ENCODE data around the gene CRB1.
A peak's percentile ranks its signal among the peaks of the same experiment; 100 is the strongest.

The CRB1 gene

DNA sequence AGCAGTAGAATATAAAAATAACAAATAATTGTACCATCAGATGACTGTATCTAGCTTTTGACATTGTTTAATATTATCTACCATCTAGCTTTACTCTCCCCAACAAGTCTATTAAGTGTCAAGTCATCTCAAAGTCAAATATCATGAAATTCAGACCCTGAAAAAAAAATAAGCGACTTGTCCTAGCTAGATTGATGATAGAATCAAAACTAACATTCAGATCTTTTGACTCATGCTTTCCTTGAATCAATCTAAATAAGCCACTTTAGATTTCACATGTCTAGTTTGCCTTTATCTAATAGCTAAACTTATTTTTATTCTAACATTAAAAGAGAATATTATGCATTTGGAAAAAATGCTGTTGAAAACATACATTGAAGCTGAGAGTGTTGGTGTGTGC is 35.4 kb downstream of the CRB1 start:
- DNase-seq (ENCODE audit: low read depth in 2 of 2), result no peak

DNA sequence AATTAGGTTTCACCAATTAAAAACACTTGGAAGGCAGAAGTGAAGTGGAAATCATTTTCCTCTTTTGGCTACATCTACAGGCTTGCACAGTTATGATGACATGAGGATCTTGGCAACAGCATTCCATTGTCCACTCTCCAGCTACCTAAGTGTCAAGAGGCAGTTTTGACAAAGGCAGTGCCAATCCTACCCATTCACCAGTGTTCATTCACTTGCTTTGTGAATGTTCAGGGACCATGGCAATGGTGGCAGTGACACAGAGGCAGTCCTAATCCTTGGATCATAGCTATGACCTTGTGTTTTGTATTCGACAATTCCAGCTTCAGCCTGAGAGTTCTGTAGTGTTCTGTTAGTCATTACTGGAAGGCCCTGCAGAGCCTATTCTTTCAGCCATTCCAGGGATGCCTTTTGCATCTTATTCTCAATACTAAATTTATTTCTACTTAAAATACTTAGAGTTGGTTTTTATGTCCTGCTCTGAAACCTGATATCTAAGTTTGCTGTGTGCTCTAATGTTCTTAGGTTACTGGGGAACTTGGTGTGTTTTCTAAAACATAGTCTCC is 36.7 kb downstream of the CRB1 start:
- peak in 1 of 2 experiments; percentile 5 for DNase-seq (ENCODE audit: low read depth in 2 of 2)

DNA sequence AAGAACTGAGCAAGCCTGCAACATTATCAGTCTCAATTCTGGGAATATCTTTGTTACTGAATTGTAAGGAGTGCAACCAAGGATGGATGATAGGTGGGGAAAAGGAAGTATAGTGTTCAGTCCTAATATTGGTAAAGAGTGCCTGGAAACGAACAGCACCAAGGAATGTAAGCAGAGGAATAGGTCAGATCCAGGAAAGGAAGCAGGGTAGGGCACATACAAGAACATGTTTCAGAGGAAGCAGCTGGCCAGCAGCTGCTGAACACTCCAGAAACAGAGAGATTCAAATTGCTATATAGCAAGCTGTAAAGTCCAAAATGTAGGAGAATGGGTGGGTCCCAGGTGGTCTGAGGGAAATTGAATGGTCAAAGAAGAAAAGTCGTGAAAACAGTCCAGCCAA is 37.9 kb downstream of the CRB1 start:
- DNase-seq (ENCODE audit: low read depth in 2 of 2), result no peak

DNA sequence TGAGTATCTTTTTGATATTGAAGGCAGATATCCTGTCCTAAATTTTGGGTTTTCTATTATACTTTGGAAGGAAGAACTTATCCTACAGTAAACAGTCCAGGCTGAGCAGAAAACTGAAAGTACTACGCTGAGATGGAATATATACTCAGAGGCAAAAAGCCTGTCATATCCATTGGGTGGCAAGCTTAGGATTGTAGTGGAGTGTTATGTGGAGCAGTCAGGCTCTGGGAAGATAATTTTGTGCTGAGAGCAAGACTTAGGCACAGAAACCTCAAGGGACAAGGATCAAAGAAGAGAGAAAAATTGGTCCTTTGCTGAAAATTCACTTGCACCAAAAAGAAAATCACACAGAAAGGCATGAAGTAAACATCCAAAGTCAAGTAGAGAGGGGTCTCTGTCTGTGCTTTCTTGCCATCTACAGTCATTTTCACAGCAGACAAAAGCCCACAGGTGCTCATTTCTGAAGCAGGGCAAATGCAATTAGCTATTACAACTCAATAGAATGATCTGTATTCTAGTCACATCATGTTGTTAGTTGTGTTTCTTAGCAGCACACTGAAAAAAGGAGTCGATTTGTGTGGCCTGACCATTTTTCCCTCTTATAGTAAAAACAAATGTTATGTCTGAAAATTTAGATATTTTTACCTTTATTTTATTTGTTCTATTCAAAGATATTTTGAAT is 38.5 kb downstream of the CRB1 start:
- DNase-seq (ENCODE audit: low read depth in 2 of 2), result no peak

GRCh38 chr1:197307136-197307535 is 39.1 kb downstream of the CRB1 start:
- DNase-seq (ENCODE audit: low read depth in 2 of 2), result no peak

DNA sequence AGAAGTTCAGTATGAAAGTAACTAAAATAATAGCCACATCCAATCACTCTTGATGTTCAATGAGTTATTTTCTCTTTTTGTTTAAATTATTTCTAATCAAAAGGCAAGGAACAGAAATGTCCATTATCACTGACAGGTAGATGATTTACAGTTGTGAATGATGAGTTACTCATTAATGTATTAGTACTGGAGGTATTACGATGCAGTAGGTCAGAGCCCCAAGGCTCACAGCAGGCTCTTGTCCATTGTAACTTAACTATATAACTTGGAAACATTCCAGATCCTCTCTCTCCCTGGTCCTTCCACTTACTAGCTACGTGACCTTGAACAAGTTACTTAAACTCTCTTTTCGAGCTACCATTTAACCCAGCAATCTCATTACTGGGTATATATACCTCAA is 39.5 kb downstream of the CRB1 start:
- DNase-seq (ENCODE audit: low read depth in 2 of 2), result no peak

- DNase-seq (ENCODE audit: low read depth in 2 of 2), result no peak
Measured at GRCh38 chr1:197311081-197311480, 43.0 kb downstream of the CRB1 start.

GRCh38 chr1:197312163-197312562 is 44.1 kb downstream of the CRB1 start:
- no peak for DNase-seq (ENCODE audit: low read depth in 2 of 2)

GRCh38 chr1:197313713-197314112 is 45.7 kb downstream of the CRB1 start:
- DNase-seq (ENCODE audit: low read depth in 2 of 2), result no peak

- DNase-seq (ENCODE audit: low read depth in 2 of 2), result no peak
Measured at GRCh38 chr1:197314682-197315081, 46.6 kb downstream of the CRB1 start.

GRCh38 chr1:197319631-197320030 is 51.6 kb downstream of the CRB1 start:
- DNase-seq (ENCODE audit: low read depth in 2 of 2), result no peak

- peak; percentile 26 to 47 for DNase-seq (ENCODE audit: low read depth in 2 of 2)
Measured at GRCh38 chr1:197320991-197321531, 53.0 kb downstream of the CRB1 start.

- no peak for DNase-seq (ENCODE audit: low read depth in 2 of 2)
Measured at GRCh38 chr1:197321811-197322210, 53.8 kb downstream of the CRB1 start.

DNA sequence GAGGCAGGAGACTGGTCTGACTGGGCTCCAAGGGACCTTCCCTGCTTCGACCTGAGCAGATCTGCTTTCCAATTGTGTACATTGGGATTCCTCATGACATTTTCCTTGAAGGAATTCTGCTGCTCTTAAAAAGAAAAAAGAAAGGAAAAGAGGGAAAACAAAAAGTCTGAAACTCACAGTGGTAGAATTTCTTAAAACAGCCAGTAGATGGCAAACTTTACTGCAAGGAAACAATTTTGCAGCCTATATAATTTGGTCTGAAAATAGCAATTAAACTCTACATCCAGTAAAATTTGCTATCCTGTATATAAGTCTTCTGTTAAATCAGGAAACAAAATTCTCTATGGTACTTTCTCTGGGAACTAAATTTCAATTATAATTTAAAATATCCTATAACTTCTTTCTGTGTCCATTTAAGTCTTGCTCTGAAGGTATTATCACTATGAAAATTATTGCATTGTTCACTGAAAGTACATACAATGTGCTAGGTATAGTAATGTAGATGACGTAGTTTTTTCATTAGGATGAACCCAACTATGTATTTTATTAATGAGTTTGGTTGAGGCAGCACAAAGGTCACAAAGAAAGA is 59.8 kb downstream of the CRB1 start:
- DNase-seq (ENCODE audit: low read depth in 2 of 2), result no peak

GRCh38 chr1:197330213-197330612 is 62.2 kb downstream of the CRB1 start:
- DNase-seq (ENCODE audit: low read depth in 2 of 2), result no peak

GRCh38 chr1:197331565-197331964 is 63.5 kb downstream of the CRB1 start:
- DNase-seq (ENCODE audit: low read depth in 2 of 2), result no peak

GRCh38 chr1:197333041-197333440 is 65.0 kb downstream of the CRB1 start:
- DNase-seq (ENCODE audit: low read depth in 2 of 2), result no peak

DNA sequence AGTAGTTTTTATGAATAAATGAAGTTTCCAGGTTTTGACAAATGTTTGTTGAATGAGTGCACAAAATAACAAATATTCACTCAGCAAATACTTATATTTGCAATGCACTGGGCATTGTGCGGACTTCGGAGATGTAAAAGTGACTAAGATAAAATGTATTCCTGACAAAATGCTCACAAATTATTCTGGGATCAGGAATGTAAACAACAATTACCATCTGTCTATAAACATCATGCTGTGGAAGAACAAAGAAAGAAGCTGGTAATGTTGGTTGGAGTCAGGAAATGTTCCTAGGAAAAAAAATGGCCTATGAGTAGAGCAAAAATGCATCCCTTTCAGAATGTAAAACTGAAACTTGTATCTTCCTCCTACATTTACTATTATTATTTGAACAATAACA is 68.5 kb downstream of the CRB1 start:
- no peak for DNase-seq (ENCODE audit: low read depth in 2 of 2)

DNA sequence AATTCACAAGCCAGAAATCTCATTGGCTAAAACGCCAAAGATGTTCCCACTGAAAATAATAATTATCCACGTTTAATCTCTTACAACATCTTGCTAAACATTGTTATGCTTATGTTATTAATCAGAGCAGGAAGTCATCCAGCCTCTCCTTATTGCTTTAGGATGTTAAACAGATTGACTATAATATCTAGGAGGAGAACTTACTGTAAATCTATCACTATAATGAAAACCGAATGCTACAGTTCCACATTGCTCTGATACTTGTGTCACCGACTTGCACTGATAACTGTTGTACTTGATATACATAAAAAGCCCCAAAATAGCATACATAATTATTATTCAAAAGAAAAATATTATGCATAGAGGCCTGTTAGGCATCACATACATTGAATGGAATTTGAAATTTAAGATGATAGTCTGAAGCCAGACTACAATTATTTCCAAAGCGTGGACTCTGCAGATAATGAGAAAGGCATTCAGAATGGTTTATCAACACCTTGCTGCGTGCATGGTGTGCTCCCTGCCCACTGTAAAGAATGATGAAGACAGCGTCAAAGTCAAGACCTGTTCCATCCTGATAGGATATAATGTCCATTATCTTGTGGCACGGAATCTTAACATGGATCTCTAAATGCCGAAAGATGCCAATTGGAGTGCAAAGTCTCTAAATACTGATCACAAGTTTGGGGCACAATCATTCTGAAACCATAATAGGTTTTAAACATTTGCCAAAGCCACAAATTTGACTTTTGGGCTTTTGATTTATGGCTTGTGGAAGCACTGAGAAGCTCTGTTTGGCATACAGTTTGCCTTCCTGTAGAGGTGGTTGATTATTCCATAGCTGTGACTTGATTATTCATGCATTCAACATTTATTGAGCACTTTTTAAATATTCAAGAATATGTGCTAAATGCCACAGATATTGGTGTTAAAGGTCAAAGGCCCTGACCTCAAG is 71.3 kb downstream of the CRB1 start:
- peak in 1 of 2 experiments; percentile 16 for DNase-seq (ENCODE audit: low read depth in 2 of 2)

DNA sequence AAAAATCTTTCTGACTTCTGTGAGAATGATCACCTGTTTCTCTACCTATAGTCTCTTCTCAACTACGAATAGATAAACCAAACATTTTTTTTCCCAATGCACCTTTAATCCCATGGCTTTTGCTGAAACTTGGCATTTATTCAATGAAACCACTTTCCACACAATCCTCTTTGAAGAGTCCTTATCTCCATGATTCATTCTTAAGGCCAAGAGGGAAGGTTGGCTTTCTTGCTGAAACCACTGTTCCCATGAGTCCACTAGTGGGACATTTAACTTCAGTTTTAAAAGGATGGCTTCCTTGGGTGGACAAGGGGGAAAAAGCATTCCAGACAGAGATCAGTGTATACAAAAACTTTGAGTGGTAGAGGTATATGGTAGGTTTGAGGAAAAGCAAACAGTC is 73.6 kb downstream of the CRB1 start:
- DNase-seq (ENCODE audit: low read depth in 2 of 2), result no peak

DNA sequence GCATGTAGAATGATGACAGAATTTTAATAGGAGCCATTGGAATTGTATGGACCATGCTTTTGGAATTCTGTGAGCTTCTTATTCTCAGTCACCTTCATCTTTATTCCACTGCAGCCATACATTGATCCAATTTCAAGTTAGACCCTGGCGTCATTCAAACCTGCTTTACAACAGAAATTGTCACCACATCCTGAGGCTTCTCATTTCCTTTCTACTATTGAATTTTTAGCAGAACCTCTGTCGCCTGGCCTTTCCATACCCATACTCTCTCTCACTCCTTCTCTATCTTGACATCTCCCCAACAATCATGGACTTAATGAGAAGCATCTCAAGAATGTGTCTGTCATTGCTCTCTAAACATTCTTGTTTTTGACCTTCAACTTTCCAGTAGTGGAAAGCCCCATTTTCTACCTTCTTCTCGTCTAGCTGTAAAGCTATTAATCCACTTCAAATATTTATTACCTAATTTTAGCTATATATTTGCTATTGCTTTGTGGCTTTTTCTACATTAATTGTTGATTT is 74.1 kb downstream of the CRB1 start:
- DNase-seq (ENCODE audit: low read depth in 2 of 2), result no peak

DNA sequence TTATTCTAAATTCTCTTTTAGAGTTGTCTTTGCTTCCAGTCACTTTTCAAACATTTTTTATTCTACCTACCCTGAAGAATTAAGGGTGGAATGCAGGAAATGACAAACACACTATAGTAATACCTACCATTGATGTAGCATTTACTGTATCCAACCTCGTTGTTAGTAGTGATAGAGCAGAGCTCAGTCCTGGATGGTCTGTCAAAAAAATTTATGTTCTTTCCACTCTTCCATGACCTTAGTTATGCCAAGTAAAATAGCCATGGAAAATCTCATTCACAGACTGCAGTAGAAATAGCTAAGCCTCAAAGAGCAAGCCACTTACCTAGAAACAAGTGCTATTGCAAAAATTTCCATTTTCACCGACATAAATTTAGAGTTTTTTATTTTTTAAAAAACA is 74.6 kb downstream of the CRB1 start:
- DNase-seq (ENCODE audit: low read depth in 2 of 2), result no peak

Data from fibroblast of skin of left biceps (primary cell).